ENCODE measurements around the gene ADGRB2. TPM values are rescaled to one million over a fixed set of nuclear protein-coding genes. Genes with fewer than 3 reads are reported as not detected.

The ADGRB2 gene
- total and polyA plus RNA-seq, 2 donors (not counting 1 experiment from before 2014, with no cell fraction given), result 4.4 to 10.4 TPM

DNA sequence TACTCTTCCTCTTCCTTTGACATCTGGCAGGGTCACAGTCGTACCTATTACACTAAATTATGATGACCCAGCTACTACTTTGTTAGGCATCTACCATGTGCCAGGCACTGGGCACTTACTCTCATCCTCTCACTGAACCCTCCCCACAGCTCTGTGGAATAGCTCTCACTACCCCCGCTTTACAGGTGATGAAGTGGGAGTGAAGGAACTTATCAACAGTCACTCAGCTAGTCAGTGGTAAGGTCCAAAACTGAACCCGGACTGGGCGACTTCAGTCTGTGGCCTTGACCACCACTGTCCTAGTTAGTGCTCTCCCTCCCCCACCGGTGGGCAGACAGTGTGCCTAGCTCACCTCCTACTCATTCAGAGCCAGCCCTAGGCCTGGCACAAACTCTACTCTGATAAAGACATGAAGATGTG is 12.3 kb downstream of the ADGRB2 start:
- TF ChIP-seq EZH2 (IDR thresholded peaks at IDR 0.05; ENCODE audit: low read length, missing control alignments), result no peak
- TF ChIP-seq, protein P1, sequence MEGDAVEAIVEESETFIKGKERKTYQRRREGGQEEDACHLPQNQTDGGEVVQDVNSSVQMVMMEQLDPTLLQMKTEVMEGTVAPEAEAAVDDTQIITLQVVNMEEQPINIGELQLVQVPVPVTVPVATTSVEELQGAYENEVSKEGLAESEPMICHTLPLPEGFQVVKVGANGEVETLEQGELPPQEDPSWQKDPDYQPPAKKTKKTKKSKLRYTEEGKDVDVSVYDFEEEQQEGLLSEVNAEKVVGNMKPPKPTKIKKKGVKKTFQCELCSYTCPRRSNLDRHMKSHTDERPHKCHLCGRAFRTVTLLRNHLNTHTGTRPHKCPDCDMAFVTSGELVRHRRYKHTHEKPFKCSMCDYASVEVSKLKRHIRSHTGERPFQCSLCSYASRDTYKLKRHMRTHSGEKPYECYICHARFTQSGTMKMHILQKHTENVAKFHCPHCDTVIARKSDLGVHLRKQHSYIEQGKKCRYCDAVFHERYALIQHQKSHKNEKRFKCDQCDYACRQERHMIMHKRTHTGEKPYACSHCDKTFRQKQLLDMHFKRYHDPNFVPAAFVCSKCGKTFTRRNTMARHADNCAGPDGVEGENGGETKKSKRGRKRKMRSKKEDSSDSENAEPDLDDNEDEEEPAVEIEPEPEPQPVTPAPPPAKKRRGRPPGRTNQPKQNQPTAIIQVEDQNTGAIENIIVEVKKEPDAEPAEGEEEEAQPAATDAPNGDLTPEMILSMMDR (conservative IDR thresholded peaks at IDR 0.05 in 1 of 2, IDR thresholded peaks at IDR 0.05 in 1 of 2; ENCODE audit: low read depth in 1 of 2, low read length in 2 of 2), result no peak
- H2AFZ ChIP-seq (ENCODE audit: low read length), result no peak overlapping the region
- no peaks in the 10 kb centered on the region for H3K79me2 ChIP-seq (ENCODE audit: control insufficient read depth, insufficient read depth, low read length)
- H3K4me1 ChIP-seq (ENCODE audit: control insufficient read depth, extremely low read depth, insufficient read depth, low read length), result peaks cover 16% of the 10 kb centered on the region
- no peak overlapping the region for H3K27ac ChIP-seq (ENCODE audit: insufficient read depth, low read length)
- H4K20me1 ChIP-seq (ENCODE audit: control insufficient read depth, extremely low read depth, insufficient read depth, low read length), result no peaks in the 10 kb centered on the region
- no peak overlapping the region for H3K4me2 ChIP-seq (ENCODE audit: extremely low read depth, insufficient read depth, low read length)
- no peak overlapping the region for H3K4me3 ChIP-seq (replicated peaks in 1 of 4; ENCODE audit: control extremely low read depth in 1 of 4, insufficient read depth in 1 of 4, low read depth in 3 of 4, low read length in 4 of 4)
- no peaks in the 10 kb centered on the region for H3K9me3 ChIP-seq (ENCODE audit: control insufficient read depth, insufficient read depth, low read depth, low read length)
- H3K36me3 ChIP-seq (ENCODE audit: control insufficient read depth, insufficient read depth, low read length), result no peaks in the 10 kb centered on the region
- no peaks in the 10 kb centered on the region for H3K27me3 ChIP-seq (ENCODE audit: control insufficient read depth, insufficient read depth, low read length)
- DNase-seq (ENCODE audit: low read depth in 2 of 2), result no peak
- H3K9ac ChIP-seq (ENCODE audit: insufficient read depth, low read length), result no peak overlapping the region

DNA sequence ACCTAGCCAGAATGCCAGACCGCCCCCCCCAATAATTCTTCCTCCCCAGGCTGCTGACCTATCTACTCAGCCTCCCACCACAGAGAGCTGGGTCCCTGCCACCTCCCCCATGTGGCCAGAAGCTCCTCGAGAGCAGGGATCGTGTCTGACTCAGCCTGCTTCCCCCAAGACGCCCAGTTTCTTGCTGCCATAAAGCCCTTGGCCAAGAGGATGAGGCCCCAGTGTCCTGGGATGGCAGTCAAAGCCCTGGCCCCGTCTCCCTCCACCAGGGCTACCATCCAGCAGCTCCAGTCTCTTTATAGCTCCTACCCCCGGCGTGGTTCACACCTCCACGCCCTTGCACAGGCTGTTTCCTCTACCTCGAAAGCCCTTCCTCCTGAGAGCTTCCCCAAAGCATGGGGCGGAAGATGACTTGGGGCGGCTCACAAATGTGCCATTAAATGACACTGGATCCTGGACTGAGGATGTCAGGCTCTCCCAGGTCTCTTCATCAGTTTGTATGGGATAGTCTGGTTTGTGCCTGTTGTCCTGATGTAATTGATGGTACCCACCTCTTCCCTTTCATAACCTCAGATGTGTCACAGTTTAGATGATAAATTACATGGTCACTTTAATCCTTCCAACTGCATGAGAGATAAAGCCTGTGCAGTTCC is 13.2 kb downstream of the ADGRB2 start:
- Histone ChIP-seq H3K27ac (ENCODE audit: insufficient read depth, low read length) (no peak overlapping the region), H3K27me3 (ENCODE audit: control insufficient read depth, insufficient read depth, low read length) (no peaks in the 10 kb centered on the region), H3K4me2 (ENCODE audit: extremely low read depth, insufficient read depth, low read length) (no peak overlapping the region), H3K36me3 (ENCODE audit: control insufficient read depth, insufficient read depth, low read length) (no peaks in the 10 kb centered on the region), H2AFZ (ENCODE audit: low read length) (no peak overlapping the region), H3K79me2 (ENCODE audit: control insufficient read depth, insufficient read depth, low read length) (no peaks in the 10 kb centered on the region), H4K20me1 (ENCODE audit: control insufficient read depth, extremely low read depth, insufficient read depth, low read length) (no peaks in the 10 kb centered on the region), H3K9me3 (ENCODE audit: control insufficient read depth, insufficient read depth, low read depth, low read length) (no peaks in the 10 kb centered on the region), H3K9ac (ENCODE audit: insufficient read depth, low read length) (no peak overlapping the region), H3K4me1 (ENCODE audit: control insufficient read depth, extremely low read depth, insufficient read depth, low read length) (peaks cover 16% of the 10 kb centered on the region), H3K4me3 (replicated peaks in 1 of 4; ENCODE audit: control extremely low read depth in 1 of 4, insufficient read depth in 1 of 4, low read depth in 3 of 4, low read length in 4 of 4) (no peak overlapping the region)
- peak; percentile 57 to 88 for DNase-seq (ENCODE audit: low read depth in 2 of 2)
- no peak for TF ChIP-seq EZH2 (IDR thresholded peaks at IDR 0.05; ENCODE audit: low read length, missing control alignments)
- TF ChIP-seq, protein P1 (conservative IDR thresholded peaks at IDR 0.05 in 1 of 2, IDR thresholded peaks at IDR 0.05 in 1 of 2; ENCODE audit: low read depth in 1 of 2, low read length in 2 of 2), result no peak

DNA sequence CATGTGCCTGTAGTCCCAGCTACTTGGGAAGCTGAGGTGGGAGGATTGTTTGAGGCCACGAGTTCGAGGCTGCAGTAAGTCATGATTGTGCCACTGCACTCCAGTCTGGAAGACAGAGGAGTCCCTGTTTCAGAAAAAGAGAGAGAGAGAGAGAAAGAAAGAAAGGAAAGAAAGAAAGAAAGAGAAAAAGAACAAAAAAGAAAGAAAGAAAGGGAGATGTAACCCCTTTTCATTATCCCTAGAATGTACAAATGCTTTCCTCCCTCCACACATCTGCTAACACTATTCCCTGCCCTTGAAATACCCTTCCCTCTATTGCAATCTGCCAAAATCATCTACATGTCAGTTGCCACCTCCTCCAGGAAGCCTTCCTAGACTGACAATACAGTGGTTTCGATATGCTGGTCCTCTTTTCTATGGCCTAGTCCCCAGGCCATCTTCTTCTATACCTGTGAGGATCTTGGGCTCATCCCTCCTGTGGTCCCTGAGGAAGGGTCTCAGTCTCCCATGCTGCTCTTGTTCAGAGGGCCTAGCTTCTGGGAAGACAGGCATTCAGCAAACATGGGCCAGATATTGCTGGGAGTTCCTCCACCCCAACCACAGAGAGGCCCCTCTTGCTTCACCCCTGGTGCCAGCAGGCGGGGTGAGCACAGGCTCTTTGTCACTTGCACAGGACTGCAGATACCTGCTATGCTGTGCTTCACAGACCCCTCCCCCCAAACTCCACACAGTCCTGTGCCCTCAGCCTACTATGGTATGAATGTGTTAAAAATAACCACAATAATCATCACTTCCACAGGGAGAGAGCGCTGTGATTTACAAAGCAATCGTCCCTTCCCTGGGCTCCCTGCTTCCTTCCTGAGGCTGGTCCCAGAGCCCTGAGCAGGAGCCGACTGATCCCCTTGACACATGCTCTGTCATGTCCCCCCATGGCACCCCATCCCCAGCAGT is 14.1 kb downstream of the ADGRB2 start:
- H3K79me2 ChIP-seq (ENCODE audit: control insufficient read depth, insufficient read depth, low read length), result no peaks in the 10 kb centered on the region
- H3K4me2 ChIP-seq (ENCODE audit: extremely low read depth, insufficient read depth, low read length), result no peak overlapping the region
- H3K27ac ChIP-seq (ENCODE audit: insufficient read depth, low read length), result no peak overlapping the region
- no peaks in the 10 kb centered on the region for H3K9me3 ChIP-seq (ENCODE audit: control insufficient read depth, insufficient read depth, low read depth, low read length)
- TF ChIP-seq, protein P1 (conservative IDR thresholded peaks at IDR 0.05 in 1 of 2, IDR thresholded peaks at IDR 0.05 in 1 of 2; ENCODE audit: low read depth in 1 of 2, low read length in 2 of 2), result no peak
- TF ChIP-seq EZH2 (IDR thresholded peaks at IDR 0.05; ENCODE audit: low read length, missing control alignments), result no peak
- H3K4me1 ChIP-seq (ENCODE audit: control insufficient read depth, extremely low read depth, insufficient read depth, low read length), result peaks cover 11% of the 10 kb centered on the region
- no peaks in the 10 kb centered on the region for H3K27me3 ChIP-seq (ENCODE audit: control insufficient read depth, insufficient read depth, low read length)
- H3K4me3 ChIP-seq (replicated peaks in 1 of 4; ENCODE audit: control extremely low read depth in 1 of 4, insufficient read depth in 1 of 4, low read depth in 3 of 4, low read length in 4 of 4), result no peak overlapping the region
- no peaks in the 10 kb centered on the region for H4K20me1 ChIP-seq (ENCODE audit: control insufficient read depth, extremely low read depth, insufficient read depth, low read length)
- H3K36me3 ChIP-seq (ENCODE audit: control insufficient read depth, insufficient read depth, low read length), result no peaks in the 10 kb centered on the region
- H3K9ac ChIP-seq (ENCODE audit: insufficient read depth, low read length), result no peak overlapping the region
- H2AFZ ChIP-seq (ENCODE audit: low read length), result no peak overlapping the region
- no peak for DNase-seq (ENCODE audit: low read depth in 2 of 2)
